Mammary epithelial cell (primary cell): Measurements from ENCODE around the gene ADGRV1.

Experiments used
- EZH2 ChIP-seq: IDR thresholded peaks from 2 replicates; pipeline ENCODE4 v1.6.1; 2012; ENCODE audit warnings: low read length, inconsistent platforms, borderline replicate concordance
- TF ChIP-seq, protein P1 (sequence below), 2 donors: IDR thresholded peaks in 1 of 2; conservative IDR thresholded peaks in 1 of 2; 2 replicates each; pipeline ENCODE4 v1.5.1; 2011 to 2012; ENCODE audit warnings: inconsistent platforms in 2 of 2, low read length in 2 of 2, mild to moderate bottlenecking in 2 of 2, control low read depth in 1 of 2, low read depth in 1 of 2; ENCODE audit not compliant: insufficient read depth in 1 of 2; ENCODE audit errors: extremely low read depth in 1 of 2

DNA sequence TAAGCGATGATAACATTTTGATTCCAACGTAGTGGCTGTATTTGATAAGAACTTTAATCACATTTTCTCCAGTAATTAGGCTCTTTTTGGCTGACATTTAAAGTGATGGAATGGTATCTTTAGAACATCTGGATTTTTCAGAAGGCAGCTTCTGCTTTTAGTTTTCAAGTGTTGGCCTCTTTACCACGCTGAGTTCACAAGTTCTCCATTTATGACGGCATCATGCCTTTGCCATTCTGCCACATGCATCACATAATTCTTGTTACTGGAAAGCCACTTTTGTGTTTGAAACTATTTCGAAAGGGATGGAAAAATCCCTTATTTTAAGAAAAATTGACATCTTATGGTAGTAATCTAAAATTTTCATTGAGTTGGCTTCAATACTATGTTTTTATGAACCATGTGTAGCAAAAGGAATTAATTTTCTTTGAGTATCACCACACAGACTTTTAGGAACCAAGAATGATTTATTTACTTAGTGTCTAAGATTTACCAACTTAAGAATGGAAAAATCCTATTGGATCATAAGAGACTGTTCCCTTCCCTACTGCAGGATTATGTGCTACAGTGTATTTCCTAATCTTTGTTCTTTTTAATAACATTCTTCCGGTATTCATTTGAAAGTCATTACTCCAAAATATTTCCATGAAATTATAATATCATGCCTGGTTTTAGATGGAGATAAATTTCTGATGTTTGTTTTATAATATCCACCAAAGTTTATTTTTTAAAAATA is 344.2 kb downstream of the ADGRV1 start:
- TF ChIP-seq, protein P1, sequence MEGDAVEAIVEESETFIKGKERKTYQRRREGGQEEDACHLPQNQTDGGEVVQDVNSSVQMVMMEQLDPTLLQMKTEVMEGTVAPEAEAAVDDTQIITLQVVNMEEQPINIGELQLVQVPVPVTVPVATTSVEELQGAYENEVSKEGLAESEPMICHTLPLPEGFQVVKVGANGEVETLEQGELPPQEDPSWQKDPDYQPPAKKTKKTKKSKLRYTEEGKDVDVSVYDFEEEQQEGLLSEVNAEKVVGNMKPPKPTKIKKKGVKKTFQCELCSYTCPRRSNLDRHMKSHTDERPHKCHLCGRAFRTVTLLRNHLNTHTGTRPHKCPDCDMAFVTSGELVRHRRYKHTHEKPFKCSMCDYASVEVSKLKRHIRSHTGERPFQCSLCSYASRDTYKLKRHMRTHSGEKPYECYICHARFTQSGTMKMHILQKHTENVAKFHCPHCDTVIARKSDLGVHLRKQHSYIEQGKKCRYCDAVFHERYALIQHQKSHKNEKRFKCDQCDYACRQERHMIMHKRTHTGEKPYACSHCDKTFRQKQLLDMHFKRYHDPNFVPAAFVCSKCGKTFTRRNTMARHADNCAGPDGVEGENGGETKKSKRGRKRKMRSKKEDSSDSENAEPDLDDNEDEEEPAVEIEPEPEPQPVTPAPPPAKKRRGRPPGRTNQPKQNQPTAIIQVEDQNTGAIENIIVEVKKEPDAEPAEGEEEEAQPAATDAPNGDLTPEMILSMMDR (conservative IDR thresholded peaks at IDR 0.05 in 1 of 2, IDR thresholded peaks at IDR 0.05 in 1 of 2; ENCODE audit: extremely low read depth in 1 of 2, insufficient read depth in 1 of 2, low read depth in 1 of 2, low read length in 2 of 2) = no peak
- TF ChIP-seq EZH2 = no peak
